ENCODE results near the gene SMAD6. TPM values are rescaled to one million over a fixed set of nuclear protein-coding genes. Genes with fewer than 3 reads are reported as not detected.
A peak's percentile ranks its signal among the peaks of the same experiment; 100 is the strongest.

Gene SMAD6
- total and polyA plus RNA-seq, 5 experiments from 2014 or later, result 0.08 to 0.16 TPM; not detected in 3

DNA sequence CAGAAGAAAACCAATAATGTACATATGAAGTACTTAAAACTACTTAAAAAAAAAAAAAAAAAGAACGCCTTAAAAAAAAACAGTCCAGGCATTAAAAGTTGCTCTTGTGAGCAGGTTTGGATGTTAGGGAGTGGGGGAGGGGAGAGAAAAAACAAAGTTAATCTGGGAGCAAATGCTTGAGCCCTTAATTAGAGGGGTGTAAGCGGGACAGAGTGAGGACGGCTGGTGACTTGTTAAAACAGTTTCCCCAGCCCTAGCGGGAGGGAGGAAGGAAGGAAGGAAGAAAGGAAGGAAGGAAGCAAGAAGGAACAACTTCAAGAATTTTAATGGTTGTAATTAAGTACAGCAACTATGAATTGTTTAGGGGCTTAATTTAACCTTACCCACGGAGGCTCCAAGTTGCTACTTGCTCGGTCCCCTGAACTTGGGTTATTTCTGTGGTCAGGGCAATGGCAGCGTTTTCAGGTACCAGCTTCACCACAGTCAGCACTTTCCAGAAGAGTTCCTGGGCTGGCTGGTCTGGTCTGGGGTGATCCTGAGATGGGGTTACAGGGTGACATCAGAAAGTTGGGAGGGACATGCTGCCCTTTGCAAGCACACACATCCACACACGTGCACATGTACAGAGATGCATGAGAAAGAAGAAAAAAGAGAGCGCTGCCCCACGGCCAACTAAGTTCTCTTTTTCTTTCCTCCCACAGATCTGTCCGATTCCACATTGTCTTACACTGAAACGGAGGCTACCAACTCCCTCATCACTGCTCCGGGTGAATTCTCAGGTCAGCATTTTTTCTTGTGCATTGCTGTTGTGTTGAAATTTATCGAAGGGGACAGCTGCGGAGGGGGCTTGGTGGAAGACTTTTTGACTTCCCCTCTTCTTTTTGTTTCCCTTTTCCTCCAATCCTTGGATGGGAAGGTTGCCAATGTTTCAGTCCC lies 14.0 kb downstream of the SMAD6 start:
- DNase-seq, result no peak
- Mint-ChIP-seq H3K4me3 (no peak overlapping the region), H3K27me3 (peaks cover 0 to 3% (median 2%) of the 10 kb centered on the region in 5 donors), H3K36me3 (no peaks in the 10 kb centered on the region), H3K4me1 (peaks cover 0 to 9% (median 3%) of the 10 kb centered on the region in 4 donors), H3K9me3 (no peaks in the 10 kb centered on the region), H3K27ac (no peak overlapping the region)
- POLR2A ChIA-PET, result no interaction called here
- no peak for ATAC-seq

GRCh38 chr15:66716656-66717020 lies 14.6 kb downstream of the SMAD6 start:
- H3K9me3 Mint-ChIP-seq, result no peaks in the 10 kb centered on the region
- H3K27me3 Mint-ChIP-seq, result peaks cover 0 to 3% (median 2%) of the 10 kb centered on the region in 5 donors
- peaks cover 0 to 9% (median 3%) of the 10 kb centered on the region in 4 donors for H3K4me1 Mint-ChIP-seq
- POLR2A ChIA-PET, result no interaction called here
- ATAC-seq (no peak), DNase-seq (no peak)
- H3K4me3 Mint-ChIP-seq, result no peak overlapping the region
- no peaks in the 10 kb centered on the region for H3K36me3 Mint-ChIP-seq
- H3K27ac Mint-ChIP-seq, result no peak overlapping the region

DNA sequence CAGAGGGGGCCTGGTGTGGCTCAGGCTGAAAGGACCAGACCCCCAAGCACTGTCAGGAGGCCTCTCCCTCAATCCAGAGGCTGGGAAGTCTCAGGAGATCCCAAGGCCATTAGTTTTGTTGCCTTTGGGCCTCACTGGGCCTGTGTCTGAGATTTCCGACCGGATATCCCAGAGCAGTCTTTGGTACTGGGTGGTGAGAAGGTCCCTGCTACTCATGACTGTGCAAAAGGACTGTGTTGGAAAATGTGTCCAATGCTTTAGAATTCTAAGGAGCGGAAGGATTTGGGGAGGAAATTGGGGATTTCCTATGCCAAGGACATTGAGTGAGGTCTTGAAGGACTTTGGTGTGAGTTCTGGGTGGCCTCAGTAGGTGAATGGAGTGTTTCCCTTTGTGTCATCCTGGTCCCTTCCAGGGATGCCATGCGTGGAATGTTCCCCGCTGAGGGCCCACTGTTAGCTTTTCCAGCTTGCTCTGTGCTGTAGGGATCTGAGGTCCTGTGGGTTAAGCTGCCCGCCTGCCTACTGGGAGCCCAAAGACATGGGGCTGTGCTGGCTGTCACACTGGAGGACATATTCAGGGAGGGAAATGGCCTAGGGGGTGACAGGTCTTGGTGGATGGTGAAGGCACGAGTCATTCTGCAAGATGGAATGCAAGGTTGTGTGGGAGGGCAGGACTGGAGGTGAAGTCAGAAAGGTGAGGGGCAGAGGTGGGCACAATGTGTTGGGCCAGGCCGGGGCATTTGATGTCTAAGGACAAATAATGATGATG lies 16.4 kb downstream of the SMAD6 start:
- no peak overlapping the region for H3K4me3 Mint-ChIP-seq
- H3K9me3 Mint-ChIP-seq, result no peaks in the 10 kb centered on the region
- no peak overlapping the region for H3K27ac Mint-ChIP-seq
- H3K27me3 Mint-ChIP-seq, result peaks cover 0 to 3% (median 2%) of the 10 kb centered on the region in 5 donors
- DNase-seq, result no peak
- POLR2A ChIA-PET, result no interaction called here
- H3K36me3 Mint-ChIP-seq, result no peaks in the 10 kb centered on the region
- no peak for ATAC-seq
- H3K4me1 Mint-ChIP-seq, result peaks cover 0 to 9% (median 3%) of the 10 kb centered on the region in 4 donors

GRCh38 chr15:66719471-66719870 lies 17.4 kb downstream of the SMAD6 start:
- DNase-seq (no peak), ATAC-seq (no peak)
- Mint-ChIP-seq H3K4me3 (no peak overlapping the region), H3K36me3 (no peaks in the 10 kb centered on the region), H3K27me3 (peaks cover 0 to 3% (median 2%) of the 10 kb centered on the region in 5 donors), H3K9me3 (no peaks in the 10 kb centered on the region), H3K27ac (no peak overlapping the region), H3K4me1 (peaks cover 0 to 6% (median 1%) of the 10 kb centered on the region in 4 donors)
- POLR2A ChIA-PET, result no interaction called here

DNA sequence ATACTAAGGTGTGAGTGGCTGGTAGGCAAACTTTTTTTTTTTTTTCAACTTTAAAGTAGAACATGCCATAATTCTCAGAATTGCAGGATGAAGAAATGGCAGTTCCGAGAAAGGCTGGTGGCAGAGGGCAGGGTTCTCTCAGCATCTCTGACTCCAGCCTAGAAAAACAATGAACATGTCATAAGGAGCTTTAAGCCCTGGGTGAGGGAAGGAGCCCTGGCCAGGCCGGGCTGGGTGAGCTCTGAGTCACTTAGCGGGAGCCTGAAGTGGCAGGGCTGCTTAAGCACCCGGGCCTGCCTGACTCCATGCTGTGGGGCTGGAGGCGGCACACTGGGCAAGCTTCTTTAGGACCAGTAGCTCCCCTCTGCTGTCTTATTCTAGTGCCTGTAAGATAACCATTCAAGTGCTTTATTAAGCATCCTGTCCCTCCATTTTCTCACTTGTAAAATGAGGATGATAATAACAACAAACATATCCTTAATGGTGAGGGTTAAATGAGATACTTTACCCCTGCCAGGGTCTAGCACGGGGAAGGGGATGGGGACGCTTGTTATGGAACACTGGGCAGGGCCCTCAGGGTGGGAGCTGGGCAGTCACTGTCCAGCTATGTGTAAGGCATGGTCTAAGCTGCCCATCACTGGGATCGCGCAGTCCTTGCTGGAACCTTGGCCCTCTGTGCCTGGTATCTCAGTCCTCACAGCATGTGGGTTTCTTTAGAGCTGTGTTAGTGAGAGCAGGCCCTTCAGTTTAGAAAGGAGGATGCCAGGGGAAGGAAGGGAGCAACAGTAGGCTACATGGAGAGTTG lies 18.4 kb downstream of the SMAD6 start:
- peaks cover 0 to 3% (median 2%) of the 10 kb centered on the region in 5 donors for H3K27me3 Mint-ChIP-seq
- H3K4me3 Mint-ChIP-seq, result no peak overlapping the region
- no peaks in the 10 kb centered on the region for H3K9me3 Mint-ChIP-seq
- H3K27ac Mint-ChIP-seq, result peak overlapping the region in 1 of 10 donors; percentile 8
- ATAC-seq (no peak), DNase-seq (no peak)
- peaks cover 0 to 6% (median under 1%) of the 10 kb centered on the region in 4 donors for H3K4me1 Mint-ChIP-seq
- POLR2A ChIA-PET, result interaction anchor here (0.5 kb wide), 1 partner anchor 143 kb away, joined by 3 read pairs; no protein-coding TSS in a partner anchor
- H3K36me3 Mint-ChIP-seq, result no peaks in the 10 kb centered on the region

DNA sequence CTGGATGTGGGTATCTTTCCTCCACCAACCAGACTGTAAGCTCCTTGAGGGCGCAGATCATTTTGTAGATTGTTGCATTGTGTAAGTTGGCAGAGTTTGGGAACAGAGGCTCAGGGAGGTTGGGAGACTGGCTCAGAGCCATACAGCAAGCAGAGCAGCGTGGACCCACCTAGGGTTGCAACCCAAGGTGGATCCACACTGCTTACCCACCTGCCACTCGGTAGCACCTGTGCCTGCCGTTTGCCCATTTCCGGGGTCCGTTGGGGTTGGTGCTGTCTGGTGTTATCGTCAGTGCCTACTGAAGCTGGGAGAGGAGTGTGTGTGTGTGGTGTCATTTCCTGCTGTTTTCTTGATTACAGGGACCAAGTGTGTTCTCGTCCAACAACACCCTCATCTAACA lies 19.0 kb downstream of the SMAD6 start:
- H3K9me3 Mint-ChIP-seq, result no peaks in the 10 kb centered on the region
- H3K4me1 Mint-ChIP-seq, result peaks cover 0 to 6% (median under 1%) of the 10 kb centered on the region in 4 donors
- DNase-seq, result no peak
- H3K4me3 Mint-ChIP-seq, result no peak overlapping the region
- no peak for ATAC-seq
- no peak overlapping the region for H3K27ac Mint-ChIP-seq
- H3K36me3 Mint-ChIP-seq, result no peaks in the 10 kb centered on the region
- H3K27me3 Mint-ChIP-seq, result peaks cover 0 to 3% (median 1%) of the 10 kb centered on the region in 5 donors
- POLR2A ChIA-PET, result no interaction called here

- peaks cover 0 to 6% (median under 1%) of the 10 kb centered on the region in 4 donors for H3K4me1 Mint-ChIP-seq
- no peak for DNase-seq
- H3K27ac Mint-ChIP-seq, result no peak overlapping the region
- H3K9me3 Mint-ChIP-seq, result no peaks in the 10 kb centered on the region
- POLR2A ChIA-PET, result interaction anchor here (0.9 kb wide), 1 partner anchor 107 kb away, joined by 3 read pairs; no protein-coding TSS in a partner anchor
- no peak overlapping the region for H3K4me3 Mint-ChIP-seq
- ATAC-seq, result no peak
- H3K36me3 Mint-ChIP-seq, result no peaks in the 10 kb centered on the region
- peaks cover 0 to 3% (median 1%) of the 10 kb centered on the region in 5 donors for H3K27me3 Mint-ChIP-seq
Observed at GRCh38 chr15:66721501-66721937, 19.5 kb downstream of the SMAD6 start.

DNA sequence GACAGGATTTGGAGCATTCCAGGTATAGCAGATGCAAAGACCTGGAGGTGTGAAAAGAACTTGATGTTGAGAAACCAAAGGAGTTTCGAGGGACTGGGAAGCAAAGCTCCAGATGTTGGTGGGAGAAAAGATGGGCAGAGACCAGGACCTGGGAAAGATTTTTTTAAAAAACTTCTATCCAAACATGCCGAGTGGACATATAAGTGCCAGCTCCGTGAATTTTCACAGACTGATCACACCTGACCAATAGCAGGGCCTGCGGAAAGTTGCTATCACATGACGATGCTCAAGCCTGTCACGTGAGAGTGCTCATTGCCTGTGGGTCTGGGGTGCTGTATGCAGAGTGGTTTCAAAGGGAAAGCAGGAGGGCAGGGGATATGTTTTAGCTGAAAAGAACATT lies 19.9 kb downstream of the SMAD6 start:
- POLR2A ChIA-PET, result interaction anchor here (0.9 kb wide), 1 partner anchor 108 kb away, joined by 3 read pairs; no protein-coding TSS in a partner anchor
- DNase-seq, result no peak

DNA sequence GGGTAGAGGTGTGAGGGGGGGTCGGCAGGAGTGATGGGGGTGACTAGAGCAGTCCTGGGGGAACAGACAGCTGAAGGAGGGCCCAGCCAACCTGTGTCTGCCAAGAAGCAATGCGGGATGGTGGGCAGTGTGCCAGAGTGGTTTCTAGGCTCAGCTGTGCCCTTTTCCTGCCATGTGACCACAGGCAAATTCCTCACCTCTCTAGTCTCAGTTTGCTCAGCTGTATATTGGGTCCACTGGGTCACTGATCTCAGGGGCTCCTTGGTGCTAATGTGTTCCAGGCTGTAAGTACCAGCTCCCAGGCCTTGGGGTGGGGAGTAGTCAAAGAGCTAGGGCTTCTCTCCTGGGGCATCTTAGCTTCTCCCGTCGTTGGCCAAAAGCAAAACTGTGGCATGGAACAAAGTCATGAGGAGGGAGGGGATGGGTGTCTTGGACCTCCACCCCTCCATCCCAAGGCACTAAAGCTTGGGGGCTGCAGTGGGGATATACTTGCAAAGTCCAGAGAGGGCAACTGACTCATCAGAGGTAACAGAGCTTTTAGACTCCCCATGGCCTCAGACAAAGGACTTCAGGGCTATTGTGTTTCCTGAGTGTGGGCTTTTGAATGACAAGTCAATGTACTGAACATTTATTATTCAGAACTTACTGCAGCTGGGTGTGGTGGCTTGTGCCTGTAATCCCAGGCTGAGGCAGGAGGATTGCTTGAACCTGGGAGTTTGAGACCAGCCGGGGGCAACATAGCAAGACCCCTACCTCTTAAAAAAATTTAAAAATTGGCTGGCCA lies 20.9 kb downstream of the SMAD6 start:
- POLR2A ChIA-PET, result no interaction called here
- Mint-ChIP-seq H3K9me3 (no peaks in the 10 kb centered on the region), H3K4me1 (peaks cover 0 to 6% (median under 1%) of the 10 kb centered on the region in 4 donors), H3K36me3 (no peaks in the 10 kb centered on the region), H3K27ac (no peak overlapping the region), H3K4me3 (no peak overlapping the region), H3K27me3 (peaks cover 0 to 3% (median under 1%) of the 10 kb centered on the region in 5 donors)
- ATAC-seq (no peak), DNase-seq (no peak)

More for the DNA sequence above, 19.9 kb downstream of the SMAD6 start:
- Mint-ChIP-seq H3K4me3 (no peak overlapping the region), H3K27me3 (peaks cover 0 to 3% (median 1%) of the 10 kb centered on the region in 5 donors), H3K4me1 (peaks cover 0 to 6% (median under 1%) of the 10 kb centered on the region in 4 donors), H3K36me3 (no peaks in the 10 kb centered on the region), H3K9me3 (no peaks in the 10 kb centered on the region), H3K27ac (no peak overlapping the region)
- no peak for ATAC-seq

DNA sequence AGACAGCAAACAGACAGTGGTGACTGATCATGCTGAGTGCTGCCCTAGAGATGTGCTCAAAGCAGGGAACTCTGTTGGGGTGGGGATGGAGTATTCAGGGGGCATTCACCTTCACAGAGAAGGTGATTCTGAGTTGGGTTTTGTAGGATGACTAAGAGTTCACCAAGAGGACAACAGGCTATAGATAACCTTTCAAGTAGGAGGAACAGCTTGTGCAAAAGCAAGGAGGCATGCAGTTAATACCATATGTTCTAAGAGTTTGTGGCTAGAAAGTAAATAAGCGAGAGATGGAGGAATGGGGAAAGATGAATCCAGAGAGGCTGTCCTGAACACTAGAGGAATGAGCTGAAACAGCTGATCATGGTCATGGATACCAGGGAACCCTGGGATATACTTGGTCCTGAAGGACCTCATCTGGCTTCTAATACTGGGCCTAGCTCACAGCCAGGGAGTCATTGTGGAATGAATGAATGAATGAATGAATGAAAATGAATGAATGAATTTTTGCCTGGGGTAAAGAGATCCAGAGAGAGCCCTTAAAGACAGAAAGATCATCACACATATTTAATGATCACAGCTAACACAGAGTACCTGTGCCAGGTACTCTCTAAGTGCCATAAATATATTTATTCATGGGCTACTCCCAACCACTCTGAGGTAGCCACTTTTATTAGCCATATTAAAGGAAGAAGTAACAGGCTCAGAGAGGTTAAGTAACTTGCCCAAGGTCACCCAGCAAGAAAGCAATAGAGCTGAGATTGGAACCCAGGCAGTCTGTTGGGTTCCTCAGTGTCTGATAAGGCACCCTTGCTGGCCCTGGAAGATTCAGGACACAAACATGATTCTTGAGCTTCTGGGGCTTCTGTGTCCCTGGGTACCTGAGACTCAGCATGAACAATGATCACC lies 22.0 kb downstream of the SMAD6 start:
- Mint-ChIP-seq H3K27me3 (peaks cover 0 to 3% (median 0%) of the 10 kb centered on the region in 5 donors), H3K4me1 (peaks cover 0 to 6% (median under 1%) of the 10 kb centered on the region in 4 donors), H3K4me3 (no peak overlapping the region), H3K9me3 (no peaks in the 10 kb centered on the region), H3K27ac (no peak overlapping the region), H3K36me3 (no peaks in the 10 kb centered on the region)
- no peak for ATAC-seq
- POLR2A ChIA-PET, result no interaction called here
- DNase-seq, result no peak

All from naive thymus-derived CD8-positive, alpha-beta T cell (primary cell).